Renal pelvis (tissue), 4 donors: ENCODE results near the gene PTPRM. TPM values are rescaled to one million over a fixed set of nuclear protein-coding genes. Genes with fewer than 3 reads are reported as not detected.

Experiments
- DNase-seq: peaks from one replicate; pipeline ENCODE4 v3.0.0-alpha.2; 2013
- polyA plus RNA-seq, 3 donors: library from polyadenylated mRNA; unstranded; fragments of 120-200 nt; gene quantifications; one replicate each; pipeline ENCODE4 v1.2.1, GENCODE V29; 2013; ENCODE audit not compliant: insufficient read length in 3 of 3

The PTPRM gene
- polyA plus RNA-seq, 3 donors: 77.7 to 97.3 (median 83.7) TPM

DNA sequence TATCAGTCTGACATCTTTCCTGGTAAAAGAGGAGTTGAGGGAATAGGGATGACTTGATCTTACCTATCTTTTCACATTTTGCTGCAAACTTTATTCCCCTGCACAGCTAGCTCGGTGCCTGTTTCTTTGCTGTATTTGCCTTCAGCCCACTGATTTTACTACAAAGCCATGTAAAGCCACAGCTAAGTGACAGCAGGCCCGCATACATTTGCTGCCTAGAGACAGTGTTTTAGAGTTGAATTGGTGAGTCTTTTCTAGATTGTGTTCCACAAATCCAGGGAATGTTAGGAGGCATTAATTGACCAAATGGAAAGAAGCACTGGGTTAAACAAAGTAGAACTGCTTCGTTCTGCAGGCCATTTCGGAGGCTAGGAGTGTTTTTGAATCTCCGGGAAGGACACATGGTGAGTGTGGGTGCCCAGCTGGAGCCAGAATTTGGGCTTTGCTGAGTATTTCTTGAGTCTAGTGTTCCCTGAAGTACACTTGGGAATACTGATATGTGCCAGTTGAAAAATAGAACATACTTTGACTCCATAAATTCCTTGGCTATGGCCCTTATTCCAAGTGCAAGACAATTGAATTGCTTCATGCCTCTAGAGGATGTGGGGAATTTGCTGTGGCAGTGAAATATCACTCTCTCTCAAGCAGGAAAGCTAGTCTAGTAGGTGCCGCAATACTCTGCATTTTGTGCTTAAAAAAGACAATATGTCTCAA is 329.8 kb downstream of the PTPRM start:
- no peak for DNase-seq

GRCh38 chr18:7898181-7898580 is 331.1 kb downstream of the PTPRM start:
- DNase-seq: peak; percentile 39

DNA sequence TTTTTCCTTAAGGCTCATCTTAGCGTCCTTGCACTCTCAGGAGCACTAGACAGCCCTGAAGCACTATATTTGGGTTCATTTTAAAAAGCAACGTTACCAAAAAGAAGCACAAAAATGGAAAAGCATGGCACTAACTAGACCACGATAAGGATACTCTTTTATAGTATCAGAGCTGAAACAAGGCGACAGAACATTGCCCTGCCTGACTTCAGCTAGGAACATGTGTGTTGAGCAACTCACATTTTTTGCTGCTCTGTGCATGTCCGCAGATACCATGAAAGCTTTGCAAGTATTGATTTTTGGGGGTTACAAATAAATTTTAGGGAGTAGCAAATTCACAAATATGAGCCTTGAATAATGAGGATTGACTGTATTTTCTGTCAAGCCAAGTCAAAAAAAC is 332.0 kb downstream of the PTPRM start:
- no peak for DNase-seq

- DNase-seq: no peak
These were observed 333.0 kb downstream of the PTPRM start for GRCh38 chr18:7900091-7900490.

DNA sequence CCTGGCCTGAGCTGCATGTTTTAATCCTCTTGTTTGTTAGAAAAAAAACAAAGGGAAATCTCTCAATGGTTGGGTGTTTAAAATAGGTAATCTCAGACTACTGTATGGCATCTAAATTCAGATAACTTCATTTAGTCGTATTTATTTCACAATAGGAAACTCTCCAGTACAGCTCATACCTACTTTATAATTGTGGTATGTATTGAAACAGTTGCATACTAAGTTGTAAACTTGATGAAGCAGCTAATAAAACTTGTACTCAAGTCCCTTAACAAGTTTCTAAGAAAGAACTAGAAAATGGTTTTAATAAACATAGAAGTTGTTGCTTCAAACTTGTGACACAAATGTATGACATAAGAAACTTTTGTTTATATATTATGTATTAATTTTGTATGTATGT is 334.5 kb downstream of the PTPRM start:
- no peak for DNase-seq

- no peak for DNase-seq
These were observed 335.3 kb downstream of the PTPRM start for GRCh38 chr18:7902399-7902839.

DNA sequence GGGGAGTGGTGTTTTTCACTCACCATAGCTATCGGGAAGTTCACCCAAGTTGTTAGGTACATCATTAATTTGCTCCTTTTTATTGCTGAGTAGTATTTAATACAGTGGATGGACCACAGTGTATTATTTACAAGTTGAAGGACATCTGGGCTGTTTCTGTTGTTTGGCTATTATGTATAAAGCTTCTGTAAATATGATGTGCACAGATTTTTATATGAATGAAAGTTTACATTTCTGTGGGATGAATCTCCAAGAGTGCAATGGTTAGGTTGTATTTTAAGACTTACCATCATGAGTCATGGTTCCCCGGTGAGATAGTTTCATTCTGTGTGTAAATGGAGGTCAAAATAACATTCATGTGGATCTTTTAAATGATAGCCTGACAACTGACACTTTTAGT is 337.4 kb downstream of the PTPRM start:
- DNase-seq: no peak

GRCh38 chr18:7908681-7909299 is 341.7 kb downstream of the PTPRM start:
- no peak for DNase-seq

GRCh38 chr18:7914834-7915670 is 347.9 kb downstream of the PTPRM start:
- DNase-seq: no peak

- DNase-seq: no peak
These were observed 351.6 kb downstream of the PTPRM start for GRCh38 chr18:7918701-7919100.

- no peak for DNase-seq
These were observed 352.4 kb downstream of the PTPRM start for GRCh38 chr18:7919565-7919964.

GRCh38 chr18:7921938-7922587 is 354.9 kb downstream of the PTPRM start:
- no peak for DNase-seq

DNA sequence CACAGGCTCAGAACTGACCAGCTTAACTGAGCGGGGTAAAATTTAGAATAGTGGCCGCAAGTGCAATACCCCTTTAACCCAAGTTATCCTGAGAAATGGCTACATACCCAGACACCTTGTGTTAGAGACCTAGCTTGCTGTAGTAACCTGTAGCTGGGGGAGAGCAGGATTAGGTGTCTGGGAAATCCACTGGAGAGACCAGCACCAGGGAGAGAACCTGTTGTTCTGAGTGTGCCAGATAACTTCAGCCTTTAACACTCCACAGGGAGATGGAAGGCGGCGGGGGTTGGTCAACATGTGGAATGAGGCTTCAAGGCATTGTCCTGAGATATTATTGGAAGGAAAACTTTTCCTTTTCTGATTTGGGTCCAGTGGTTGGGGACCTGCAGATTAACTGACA is 356.0 kb downstream of the PTPRM start:
- no peak for DNase-seq

DNA sequence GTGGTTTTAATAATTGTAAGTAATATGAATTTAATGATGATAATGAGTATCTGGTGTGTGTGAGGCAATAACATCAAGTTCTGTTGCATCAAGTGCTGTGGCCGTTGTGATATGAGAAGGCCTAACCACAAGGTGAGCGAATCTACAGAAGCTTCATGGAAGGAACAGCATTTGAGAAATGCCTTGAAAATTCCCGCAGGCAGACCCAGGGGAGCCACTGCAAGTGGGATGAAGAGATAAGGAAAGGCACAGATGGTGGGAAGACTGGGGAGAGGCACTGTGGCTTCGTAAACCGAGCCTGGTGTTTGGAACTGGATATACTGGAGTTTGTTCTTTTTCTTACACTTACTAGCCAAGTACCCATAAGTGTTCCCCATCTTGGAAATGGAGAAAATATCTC is 357.5 kb downstream of the PTPRM start:
- no peak for DNase-seq

GRCh38 chr18:7926526-7926925 is 359.4 kb downstream of the PTPRM start:
- peak; percentile 73 for DNase-seq

DNA sequence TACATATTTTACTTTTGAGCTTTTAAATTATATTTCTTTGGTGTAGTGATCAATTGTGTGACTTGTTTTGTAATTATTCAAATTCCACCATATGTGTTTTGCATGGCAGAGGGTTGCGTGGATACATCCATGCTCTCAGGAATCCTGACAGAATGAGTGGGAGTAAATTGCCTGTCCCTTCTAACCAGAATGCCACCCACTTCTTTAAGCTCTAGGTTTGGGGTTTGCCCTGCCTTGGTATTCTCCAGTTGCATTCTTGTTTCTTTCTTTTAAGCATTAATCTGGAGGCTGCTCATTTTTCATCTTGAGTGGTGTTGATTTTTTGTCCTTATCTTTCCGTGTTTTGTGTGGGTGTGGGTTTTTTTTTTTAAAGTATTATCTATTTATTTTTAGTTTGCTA is 360.0 kb downstream of the PTPRM start:
- no peak for DNase-seq

GRCh38 chr18:7931763-7932162 is 364.6 kb downstream of the PTPRM start:
- DNase-seq: no peak

GRCh38 chr18:7937268-7937667 is 370.2 kb downstream of the PTPRM start:
- DNase-seq: no peak

DNA sequence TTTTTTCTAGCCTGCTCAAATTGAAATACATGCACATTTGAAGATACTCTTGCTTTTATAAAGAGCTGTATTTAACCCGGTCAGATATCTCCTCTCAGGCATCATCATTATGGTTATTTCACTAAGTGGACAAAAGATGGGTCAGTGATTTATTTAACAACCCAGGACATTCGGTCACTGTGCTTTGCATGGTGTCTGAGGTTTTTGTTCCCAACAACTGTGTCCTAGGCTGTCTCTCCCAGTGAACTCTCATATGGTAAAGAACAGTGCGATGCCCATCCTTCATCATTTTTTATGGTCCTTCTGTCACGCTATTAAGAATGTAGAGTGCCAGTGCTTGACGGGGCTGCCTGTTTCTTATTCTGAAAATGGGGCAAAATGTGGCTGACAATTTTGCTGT is 372.4 kb downstream of the PTPRM start:
- no peak for DNase-seq

GRCh38 chr18:7940379-7940778 is 373.3 kb downstream of the PTPRM start:
- DNase-seq: no peak

- no peak for DNase-seq
These were observed 373.9 kb downstream of the PTPRM start for GRCh38 chr18:7940971-7941370.

DNA sequence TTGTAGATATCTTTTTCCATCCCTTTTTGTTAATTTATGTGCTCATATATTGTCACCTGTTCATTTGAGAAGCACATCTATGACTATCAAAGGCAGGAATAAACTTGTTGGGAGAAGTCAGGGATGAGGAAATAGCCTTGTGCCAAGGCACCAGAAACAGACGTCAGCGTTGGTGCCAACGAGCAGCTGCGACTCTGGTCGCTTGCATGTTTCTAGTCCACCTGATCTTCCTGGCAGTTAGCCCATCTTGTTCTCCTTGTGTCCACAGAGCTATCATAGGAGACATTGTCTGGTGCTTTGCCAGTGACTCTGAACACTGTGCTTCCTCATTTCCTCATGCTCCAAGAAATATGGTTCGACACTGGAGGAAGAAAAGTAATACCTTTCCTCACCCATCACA is 374.4 kb downstream of the PTPRM start:
- DNase-seq: no peak
